Nucleus accumbens (tissue), 56 donors: ENCODE results near the gene CPSF3.
A peak's percentile ranks its signal among the peaks of the same experiment; 100 is the strongest.
"Not testable (repeated sequence)": the region's sequence is repeated elsewhere in the genome, so short reads cannot be mapped to it uniquely, and the experiment has no call there.

Experiments used
- DNase-seq, 56 donors: peaks; one replicate each; lab custom pipeline; 2025; lab: John Stamatoyannopoulos, UW

The CPSF3 gene

DNA sequence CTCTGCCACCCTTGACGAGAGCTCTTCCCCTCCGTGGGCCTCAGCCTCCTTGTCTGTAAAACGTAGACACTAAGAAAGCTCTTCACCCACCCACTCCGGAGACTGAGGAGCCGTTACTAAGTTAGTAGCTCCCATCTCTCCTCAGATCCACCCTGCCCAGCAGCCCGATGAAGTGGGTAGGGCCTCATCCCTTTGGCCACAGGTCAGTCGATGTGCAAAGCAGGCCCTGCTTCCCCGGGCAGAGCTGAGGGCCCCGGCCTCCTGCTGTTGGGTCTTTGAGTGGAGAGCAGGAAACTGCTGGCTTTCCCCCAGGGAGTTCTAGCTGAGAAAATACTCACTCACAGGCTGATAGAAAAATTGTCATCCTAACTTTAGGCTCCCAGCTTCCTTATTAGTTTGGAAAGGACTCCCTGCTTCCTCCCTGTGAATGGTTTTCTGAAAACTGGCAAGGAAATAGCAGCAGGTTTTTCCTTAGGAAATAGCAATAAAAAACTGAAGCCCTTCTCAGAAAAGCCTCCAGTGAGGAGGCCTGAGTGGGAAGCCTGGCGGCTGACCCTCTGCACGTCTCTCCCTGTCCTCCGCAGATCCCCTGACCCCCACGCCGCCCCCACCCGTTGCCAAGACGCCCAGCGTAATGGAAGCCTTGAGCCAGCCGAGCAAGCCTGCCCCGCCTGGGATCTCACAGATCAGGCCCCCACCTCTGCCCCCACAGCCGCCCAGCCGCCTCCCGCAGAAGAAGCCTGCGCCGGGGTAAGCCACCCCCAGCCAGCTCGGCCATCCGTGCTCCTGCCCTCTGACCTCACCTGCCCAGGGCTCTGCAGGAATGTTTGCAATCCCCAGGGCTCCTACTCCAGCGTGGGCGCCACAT is 30.3 kb upstream of the CPSF3 start:
- no peak for DNase-seq

DNA sequence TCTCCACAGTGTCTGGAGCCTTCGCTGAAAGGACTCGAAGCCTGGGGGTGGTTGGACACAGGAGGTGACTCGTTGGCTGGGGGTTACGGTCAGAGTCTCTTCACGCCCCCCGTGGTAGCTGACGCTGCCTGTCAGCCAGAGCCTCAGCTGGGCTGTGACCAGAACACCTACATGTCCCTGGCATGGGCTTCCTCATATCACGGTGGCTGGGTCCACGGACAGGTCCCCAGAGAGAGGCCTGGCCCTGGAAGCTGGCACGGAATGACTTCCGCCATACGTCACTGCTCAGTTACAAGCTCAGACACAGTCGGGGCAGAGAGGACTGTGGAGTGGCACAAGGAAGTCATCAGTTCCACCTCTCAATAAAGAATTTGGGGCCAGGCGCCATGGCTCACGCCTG is 28.6 kb upstream of the CPSF3 start:
- no peak for DNase-seq

DNA sequence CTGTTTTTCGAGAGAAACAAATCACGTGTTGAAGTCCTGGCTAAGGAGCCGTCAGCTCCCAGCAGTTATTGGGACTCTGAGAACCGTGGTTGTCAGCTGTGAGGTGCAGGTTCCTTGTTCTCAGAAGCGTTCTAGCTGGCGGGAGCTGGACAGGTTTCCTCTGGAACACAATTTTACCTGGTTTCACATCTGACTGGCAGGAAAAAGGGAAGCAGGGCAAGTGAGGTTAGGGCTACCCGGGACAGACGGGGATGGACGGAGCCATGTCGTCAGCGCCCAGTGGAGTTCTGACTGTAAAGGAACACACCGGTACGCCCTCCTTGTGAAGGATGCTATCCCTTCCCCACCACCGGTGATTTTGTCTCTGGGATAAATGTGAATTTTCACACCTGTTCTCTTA is 26.3 kb upstream of the CPSF3 start:
- DNase-seq = no peak

DNA sequence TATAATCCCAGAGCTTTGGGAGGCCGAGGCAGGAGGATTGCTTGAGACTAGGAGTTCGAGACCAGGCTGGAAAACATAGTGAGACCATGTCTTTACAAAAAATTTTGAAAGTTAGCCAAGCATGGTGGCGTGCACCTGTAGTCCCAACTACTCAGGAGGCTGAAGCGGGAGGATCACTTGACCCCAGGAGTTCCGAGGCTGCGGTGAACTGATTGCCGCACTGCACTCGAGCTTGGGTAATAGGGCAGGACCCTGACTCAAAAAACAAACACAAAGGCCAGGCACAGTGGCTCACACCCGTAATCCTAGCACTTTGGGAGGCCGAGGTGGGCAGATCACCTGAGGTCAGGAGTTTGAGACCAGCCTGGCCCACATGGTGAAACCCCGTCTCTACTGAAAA is 25.2 kb upstream of the CPSF3 start:
- not testable (repeated sequence) for DNase-seq

DNA sequence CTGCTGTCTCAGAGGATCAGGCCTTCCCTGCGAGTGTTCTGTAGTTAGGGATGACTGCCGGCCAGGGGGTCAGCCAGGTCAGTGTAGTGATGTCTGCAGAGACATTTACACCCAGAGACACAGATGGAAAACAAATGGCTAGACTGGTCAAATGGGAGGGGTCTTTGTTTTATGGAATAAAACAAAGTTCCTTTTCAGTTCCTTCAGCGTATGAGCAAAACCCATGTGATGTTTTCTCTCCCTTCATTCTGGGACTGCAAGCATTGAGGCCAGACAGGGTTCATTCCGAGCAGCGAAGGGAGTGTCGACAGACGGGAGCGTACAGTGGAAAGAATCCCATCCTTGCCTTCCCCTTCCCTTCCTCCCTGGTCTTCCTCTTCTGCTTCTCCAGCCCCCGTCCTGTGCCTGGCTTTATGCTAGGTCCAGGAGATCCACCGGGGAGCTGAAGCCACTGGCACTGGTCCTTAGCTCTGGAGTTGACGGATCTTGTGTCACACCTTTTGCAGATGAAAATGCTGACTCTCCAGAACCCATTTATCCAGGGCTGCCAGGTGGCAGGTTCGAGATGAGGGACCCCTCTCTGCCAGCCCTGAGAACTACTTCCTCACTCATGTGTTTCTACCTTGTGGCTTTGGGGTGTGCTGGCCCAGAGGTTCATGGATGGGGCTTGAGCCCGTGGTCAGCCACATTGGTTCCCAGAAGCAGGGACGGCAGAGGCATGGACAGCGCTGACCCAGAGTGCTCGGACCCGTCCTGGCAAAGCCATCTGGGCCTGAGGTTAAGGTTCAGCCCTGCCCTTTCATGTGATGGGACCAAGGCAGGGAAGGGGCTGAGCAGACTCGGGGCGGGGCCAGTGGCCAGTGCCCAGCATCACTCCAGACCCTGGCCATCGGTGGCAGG is 24.3 kb upstream of the CPSF3 start:
- peak in 1 of 56 donors; percentile 34 for DNase-seq

DNA sequence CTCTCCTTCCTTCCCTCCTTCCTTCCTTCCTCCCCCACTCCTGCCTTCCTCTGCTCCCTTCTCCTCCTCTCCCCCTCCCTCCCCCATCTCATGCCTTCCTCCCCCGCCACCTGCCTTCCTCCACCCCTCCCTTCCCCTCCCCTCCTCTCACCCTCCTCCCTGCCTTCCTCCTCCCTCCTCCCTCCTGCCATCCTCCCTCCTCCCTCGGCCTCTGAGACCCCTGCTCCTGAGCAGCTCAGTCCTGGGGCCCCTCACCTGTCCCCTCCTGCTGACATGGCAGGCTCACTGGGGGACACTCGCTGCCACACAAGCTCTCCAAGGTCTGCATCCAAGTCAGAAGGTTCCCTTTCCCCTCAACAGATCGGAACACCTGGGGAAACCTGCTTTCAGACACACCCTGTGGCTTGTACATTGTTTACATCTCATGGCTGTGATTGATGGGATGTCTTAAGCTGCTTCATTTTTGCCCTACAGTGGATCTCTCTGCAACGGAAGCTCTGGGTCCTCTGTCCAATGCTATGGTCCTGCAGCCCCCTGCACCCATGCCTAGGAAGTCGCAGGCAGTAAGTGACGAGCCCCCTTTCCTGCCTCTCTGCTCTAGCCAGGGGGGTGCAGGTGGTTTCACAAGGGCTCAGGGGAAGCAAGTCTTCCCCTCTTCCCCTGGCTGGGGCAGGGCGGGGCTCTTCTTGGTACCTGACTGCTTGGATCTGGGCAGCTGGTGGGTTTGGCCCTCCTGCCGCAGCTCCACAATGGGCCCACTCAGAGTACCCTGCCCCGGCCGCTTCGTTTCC is 23.0 kb upstream of the CPSF3 start:
- DNase-seq = no peak

DNA sequence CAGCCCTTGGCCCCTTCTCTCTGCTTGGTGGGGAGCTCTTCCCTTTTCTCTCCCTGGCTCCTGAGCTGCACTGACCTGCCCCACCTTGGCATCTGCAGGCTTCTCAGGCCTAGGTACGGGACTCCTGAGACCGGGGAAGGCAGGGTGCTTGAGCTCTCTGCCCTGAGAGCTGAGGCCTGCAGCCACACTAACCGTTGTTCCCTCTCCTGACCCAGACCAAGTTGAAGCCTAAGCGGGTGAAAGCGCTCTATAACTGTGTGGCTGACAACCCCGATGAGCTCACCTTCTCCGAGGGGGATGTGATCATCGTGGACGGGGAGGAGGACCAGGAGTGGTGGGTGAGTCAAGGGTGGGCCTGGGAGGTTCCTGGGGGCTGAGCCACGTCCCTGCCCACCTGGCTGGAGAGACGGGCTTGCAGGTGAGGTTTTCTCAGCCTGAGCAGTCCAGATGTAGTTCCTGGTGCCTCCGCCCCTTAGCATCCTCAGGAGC is 22.4 kb upstream of the CPSF3 start:
- DNase-seq = no peak

DNA sequence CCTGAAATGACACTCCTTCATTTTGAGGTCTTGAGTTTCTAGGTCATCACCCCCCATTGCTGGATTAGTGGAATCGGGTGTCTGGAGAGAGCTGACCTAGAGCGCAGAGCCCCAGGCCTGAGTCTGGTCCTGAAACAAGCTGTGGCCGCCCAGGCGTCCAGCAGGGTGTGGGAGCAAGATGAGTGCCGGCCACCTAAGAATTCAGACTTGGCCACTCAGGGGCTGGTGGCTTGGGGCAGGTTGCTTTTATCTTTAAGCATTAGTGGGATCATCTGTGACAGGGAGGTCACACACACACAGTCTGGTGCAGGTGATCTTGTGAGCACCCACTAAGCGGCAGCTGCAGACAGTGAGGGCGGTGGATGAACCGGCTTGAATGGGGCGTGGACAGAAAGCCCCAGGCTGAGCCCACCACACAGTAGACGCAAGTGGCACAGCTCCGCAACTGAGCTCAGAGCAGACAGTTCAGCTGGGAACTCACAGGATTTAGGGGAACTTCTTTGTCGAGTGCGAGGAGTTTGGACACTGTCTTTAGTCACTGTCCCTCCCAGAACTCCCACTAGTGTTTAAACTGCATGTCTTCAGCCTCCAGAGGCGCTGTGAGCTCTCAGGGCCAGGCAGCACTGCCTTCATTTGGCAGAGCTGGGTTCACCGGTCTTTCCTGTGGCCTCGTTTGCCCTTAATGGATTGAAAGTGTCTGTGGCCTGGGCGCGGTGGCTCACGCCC is 21.6 kb upstream of the CPSF3 start:
- DNase-seq = no peak

DNA sequence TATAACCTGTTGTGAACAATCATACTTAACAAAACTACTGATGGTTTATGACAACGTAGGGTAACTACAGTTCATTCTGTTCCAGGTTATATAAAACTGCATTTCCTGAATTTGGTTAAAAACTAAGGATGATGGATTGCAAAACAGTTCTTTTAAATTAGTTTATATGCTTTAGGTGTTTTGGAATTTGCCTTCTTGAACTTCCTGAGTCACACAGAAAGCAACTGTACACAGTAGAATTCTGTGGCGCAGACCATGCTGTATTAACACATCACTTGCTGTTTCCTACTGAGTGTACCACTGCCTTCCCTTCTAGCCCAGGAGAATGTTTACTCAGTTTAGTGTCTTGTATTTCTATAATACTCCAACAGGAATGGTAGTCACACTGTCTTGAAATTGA is 19.5 kb upstream of the CPSF3 start:
- no peak for DNase-seq

DNA sequence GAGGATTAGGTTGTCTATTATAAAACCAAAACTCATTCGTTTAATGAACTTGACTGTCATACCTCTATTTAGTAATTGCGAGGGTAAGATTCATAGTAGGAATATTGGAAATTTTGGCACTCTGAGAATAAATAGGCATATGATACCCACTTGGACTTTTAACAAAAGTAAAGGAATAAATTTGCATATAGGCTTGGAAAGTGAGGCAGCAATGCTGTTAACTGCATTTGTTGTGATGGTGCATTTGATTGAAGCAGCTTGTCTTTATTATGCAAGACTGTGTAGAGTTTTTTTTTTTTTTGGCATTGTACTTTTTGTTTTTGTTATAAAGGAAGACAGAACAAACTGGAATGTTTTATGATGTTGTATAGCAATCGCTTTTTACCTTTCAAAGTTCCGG is 19.0 kb upstream of the CPSF3 start:
- no peak for DNase-seq

DNA sequence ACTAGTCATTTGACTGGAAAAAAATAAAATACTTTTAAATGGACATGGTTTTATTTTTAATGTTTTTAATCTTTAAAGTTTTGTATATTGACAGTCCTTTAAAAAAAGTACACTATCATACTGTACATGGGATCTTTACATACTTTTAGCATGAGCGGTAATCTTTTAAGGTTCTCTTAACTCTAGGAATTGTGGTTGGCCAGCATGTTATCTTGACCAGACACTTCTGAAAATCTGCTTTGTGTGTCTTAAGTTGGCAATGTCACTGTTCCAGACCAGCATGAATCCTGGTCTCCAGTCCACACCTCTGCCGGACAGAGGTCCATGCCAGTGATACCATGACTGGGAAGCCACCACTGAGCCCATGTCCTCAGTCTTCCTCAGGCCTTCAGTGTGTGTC is 17.8 kb upstream of the CPSF3 start:
- no peak for DNase-seq

DNA sequence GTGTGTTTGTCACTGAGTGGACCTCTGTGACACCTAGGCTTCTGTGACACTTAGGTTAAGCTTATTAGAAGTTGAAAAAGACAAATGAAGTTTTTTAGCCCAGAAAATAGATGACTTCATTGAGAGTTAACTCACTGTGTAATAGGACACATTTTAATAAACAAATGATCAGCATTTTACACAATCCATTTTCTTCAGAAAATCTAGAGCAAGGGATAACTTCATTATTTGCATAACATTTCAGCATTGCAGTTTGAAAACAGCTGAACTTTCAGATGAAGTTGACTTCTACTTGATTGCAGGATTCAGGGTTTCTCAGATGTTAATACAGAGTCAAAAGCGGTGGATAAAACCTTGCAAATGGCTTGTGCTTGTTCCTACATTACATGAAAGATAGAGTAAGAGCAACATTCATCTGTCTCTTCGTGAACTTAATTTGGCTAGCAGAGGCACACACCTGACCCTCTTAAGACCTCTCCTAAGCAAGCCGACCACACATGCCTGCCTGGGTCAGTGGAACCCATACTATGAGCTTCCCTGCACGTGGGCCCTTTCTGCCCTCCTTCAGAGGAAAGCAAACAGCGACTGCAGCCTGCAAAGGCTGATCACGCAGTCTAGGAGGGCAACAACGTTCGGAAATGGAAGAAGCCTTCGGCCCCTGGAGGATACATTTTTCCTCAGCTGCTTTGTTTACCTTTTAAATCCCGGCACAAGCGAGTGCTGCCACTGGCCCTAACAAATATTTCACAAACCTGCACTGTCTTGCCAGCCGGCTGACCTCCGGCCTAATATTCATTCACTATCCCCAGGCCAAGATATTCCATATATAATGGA is 16.7 kb upstream of the CPSF3 start:
- no peak for DNase-seq

DNA sequence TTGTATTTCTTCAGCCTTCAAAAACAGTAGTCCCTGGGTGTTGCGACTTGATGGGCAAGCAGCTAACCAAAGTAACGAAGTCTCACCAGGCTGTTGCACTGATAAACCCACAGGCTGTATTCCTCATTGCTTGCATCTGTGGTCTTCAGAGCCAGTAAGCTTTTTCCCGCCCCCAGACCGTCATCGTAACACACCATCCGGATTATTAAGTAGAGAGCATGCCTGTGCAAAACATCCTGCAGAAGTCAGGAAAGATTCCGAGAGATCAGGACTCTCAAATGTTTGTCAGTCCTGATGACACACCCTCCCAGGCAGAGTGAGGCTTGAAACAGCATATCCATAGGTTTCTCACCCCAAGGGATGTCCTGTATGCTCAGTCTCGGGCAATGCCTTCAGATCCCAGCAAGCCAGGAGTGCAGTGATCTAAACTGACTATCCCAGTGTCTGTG is 16.1 kb upstream of the CPSF3 start:
- DNase-seq = no peak

DNA sequence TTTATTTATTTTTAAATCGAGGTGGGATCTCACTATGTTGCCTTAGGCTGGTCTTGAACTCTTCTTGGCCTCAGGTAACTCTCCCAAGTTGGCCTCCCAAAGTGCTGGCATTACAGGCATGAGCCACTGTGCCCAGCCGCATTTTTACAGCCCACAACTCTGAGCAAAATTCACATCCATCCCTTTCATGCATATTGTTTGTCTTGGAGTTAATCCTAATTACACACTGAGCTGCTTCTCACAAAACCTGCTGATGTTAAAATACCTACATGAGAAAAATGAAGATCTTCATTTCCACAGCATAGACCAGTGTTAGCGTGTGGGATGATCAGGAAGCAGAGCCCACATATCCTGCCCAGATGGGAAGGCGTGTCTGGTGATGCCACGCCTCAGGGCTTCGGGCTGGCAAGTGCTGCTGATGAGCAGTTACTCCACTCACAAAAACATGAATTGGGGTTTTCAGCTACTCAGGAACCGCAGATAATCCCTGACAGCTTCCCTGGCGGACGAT is 14.8 kb upstream of the CPSF3 start:
- no peak for DNase-seq

DNA sequence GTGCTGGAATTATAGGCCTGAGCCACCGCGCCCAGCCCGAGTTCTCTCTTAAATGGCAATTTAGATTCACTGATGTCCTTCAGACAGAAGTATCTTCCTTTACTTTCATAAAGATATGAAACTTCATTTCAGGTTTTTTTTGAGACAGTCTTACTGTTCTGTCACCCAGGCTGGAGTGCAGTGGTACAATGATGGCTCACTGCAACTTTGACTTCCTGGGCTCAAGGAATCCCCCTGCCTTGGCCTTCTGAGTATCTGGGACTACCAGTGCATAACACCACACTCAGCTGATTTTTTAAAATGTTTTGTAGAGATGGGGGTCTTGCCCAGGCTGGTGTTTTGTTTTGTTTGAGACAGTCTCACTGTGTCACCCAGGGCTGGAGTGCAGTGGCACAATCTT is 13.3 kb upstream of the CPSF3 start:
- DNase-seq = no peak

DNA sequence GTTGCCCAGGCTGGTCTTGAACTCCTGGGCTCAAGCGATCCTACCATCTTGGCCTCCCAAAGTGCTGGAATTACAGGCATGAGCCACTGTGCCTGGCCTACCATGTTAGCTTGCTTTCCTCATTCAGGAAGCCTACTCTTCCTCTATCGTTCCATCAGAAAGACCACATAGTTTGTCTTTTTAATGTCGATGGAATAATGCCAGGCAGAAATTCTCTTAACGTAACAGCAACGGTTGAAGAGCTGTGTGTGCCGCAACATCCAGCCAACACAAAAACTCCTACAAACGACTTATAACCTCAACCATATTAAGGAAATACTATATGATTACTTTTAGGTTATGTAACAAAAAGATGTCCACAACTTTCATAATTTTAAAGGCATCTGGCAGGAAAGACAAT is 10.7 kb upstream of the CPSF3 start:
- no peak for DNase-seq

DNA sequence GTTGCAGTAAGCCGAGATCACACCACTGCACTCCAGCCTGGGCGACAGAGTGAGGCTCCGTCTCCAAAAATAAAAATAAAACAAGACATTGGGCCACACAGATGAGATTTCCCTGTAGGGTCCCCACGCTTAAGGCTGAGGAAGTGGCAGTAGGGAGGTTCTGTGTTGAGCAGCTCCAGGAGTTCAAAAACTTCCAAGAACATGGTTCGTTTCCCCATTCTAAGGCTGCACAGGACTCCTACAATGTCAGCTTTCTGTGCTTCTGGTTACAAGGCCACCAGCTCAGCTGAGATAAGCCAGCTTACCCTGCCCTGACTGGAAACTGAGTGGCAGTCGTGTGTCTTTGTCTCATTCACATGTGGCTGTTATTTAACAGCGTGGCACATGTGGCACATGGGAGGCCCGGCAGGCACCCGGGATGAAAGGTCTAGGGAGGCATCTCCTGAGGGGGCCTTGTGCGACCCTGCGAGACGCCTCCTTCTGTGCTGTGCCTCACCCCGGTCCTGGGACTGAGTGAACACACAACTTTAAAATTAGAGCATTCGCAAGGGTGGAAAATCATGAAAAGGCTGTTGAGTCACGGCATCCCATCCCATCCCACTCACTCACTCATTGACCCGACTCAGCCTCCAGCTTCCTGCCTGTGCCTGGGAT is 7.8 kb upstream of the CPSF3 start:
- peak in 7 of 56 donors; percentile 28 to 62 (median 38) for DNase-seq

DNA sequence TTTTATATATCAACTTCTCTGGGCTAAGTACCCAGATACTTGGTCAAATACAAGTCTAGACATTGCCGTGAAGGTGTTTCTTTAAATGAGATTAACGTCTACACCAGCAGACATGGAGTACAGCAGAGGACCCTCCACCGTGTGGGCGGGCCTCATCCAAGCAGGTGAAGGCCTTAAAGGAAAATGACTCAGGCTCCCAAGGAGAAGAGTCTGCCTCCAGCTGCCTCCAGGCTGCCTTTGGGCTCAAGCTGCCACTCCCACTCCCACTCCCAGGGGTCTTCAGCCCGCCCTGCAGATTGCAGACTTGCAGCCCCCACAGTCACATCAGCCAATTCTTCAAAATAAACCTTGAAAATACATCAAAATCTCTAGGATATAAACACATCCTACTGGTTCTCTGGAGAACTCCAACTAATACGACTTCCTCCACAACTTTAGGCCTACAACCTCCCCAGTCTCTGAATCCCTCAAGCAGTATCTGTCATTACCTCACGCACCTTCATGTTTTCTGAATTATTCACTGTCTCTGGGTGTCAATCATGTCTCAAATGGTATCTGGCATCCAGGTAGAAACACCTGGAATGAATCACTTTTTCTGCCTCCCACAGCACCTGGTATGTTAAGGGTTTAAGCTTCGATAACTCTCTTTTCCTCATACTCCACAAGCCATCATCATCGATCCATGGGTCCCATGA is 7.0 kb upstream of the CPSF3 start:
- DNase-seq = no peak
